Measurements from ENCODE around the gene TMPRSS9.
"Not testable (repeated sequence)": the region's sequence is repeated elsewhere in the genome, so short reads cannot be mapped to it uniquely, and the experiment has no call there.

DNA sequence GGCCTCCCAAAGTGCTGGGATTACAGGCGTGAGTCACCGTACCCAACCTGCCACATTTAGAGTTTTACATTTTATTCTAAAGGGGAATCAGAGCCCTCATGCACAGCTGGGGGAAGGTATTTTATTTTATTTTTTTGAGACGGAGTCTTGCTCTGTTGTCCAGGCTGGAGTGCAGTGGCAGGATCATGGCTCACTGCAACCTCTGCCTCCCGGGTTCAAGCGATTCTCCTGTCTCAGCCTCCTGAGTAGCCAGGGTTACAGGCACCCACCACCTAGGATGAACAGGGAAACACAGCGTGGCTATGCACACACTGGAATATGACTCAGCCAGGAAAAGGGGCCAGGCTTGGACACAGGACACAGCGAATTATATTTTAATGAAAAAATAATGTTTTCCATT lies 37.1 kb downstream of the TMPRSS9 start:
- TF ChIP-seq, protein P1, sequence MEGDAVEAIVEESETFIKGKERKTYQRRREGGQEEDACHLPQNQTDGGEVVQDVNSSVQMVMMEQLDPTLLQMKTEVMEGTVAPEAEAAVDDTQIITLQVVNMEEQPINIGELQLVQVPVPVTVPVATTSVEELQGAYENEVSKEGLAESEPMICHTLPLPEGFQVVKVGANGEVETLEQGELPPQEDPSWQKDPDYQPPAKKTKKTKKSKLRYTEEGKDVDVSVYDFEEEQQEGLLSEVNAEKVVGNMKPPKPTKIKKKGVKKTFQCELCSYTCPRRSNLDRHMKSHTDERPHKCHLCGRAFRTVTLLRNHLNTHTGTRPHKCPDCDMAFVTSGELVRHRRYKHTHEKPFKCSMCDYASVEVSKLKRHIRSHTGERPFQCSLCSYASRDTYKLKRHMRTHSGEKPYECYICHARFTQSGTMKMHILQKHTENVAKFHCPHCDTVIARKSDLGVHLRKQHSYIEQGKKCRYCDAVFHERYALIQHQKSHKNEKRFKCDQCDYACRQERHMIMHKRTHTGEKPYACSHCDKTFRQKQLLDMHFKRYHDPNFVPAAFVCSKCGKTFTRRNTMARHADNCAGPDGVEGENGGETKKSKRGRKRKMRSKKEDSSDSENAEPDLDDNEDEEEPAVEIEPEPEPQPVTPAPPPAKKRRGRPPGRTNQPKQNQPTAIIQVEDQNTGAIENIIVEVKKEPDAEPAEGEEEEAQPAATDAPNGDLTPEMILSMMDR (IDR thresholded peaks at IDR 0.05; ENCODE audit: poor library complexity, severe bottlenecking) = not testable (repeated sequence)
- TF ChIP-seq TAF1 (IDR thresholded peaks at IDR 0.05; ENCODE audit: low read depth) = not testable (repeated sequence)

All from neural cell (in vitro differentiated cells).